OCI-M1 (cell line): ENCODE measurements around the gene REEP5.
"Not testable (repeated sequence)": the region's sequence is repeated elsewhere in the genome, so short reads cannot be mapped to it uniquely, and the experiment has no call there.

Experiments used
- DNase-seq: peaks from one replicate; lab custom pipeline; 2025; lab: John Stamatoyannopoulos, UW

REEP5 gene

GRCh38 chr5:112886975-112887374, 35.1 kb downstream of the REEP5 start:
- DNase-seq, result no peak

- DNase-seq, result no peak
These were observed 37.0 kb downstream of the REEP5 start for GRCh38 chr5:112885001-112885400.

- DNase-seq, result peak; percentile 87
These were observed 38.8 kb downstream of the REEP5 start for GRCh38 chr5:112883192-112883591.

- DNase-seq, result no peak
These were observed 41.6 kb downstream of the REEP5 start for GRCh38 chr5:112880219-112880964.

- peak; percentile 75 for DNase-seq
These were observed 43.3 kb downstream of the REEP5 start for GRCh38 chr5:112878760-112879159.

GRCh38 chr5:112878101-112878500, 43.9 kb downstream of the REEP5 start:
- no peak for DNase-seq

- DNase-seq, result no peak
These were observed 45.7 kb downstream of the REEP5 start for GRCh38 chr5:112876362-112876761.

- DNase-seq, result no peak
These were observed 51.1 kb downstream of the REEP5 start for GRCh38 chr5:112870966-112871365.

GRCh38 chr5:112869948-112870347, 52.1 kb downstream of the REEP5 start:
- DNase-seq, result no peak

GRCh38 chr5:112867411-112867810, 54.6 kb downstream of the REEP5 start:
- no peak for DNase-seq

- no peak for DNase-seq
These were observed 55.3 kb downstream of the REEP5 start for GRCh38 chr5:112866739-112867138.

GRCh38 chr5:112865128-112865527, 56.9 kb downstream of the REEP5 start:
- no peak for DNase-seq

GRCh38 chr5:112863549-112863948, 58.5 kb downstream of the REEP5 start:
- no peak for DNase-seq

GRCh38 chr5:112862085-112862484, 59.9 kb downstream of the REEP5 start:
- DNase-seq, result no peak

GRCh38 chr5:112861638-112861985, 60.4 kb downstream of the REEP5 start:
- DNase-seq, result no peak

- DNase-seq, result peak; percentile 97
These were observed 60.9 kb downstream of the REEP5 start, which contains the start of gene SRP19 for GRCh38 chr5:112860929-112861637. TSS of gene SRP19 (plus strand) at chr5:112861287. CDS start at chr5:112861377, 90 bp downstream.

- not testable (repeated sequence) for DNase-seq
These were observed 61.5 kb downstream of the REEP5 start for GRCh38 chr5:112860571-112860928.

GRCh38 chr5:112857866-112858265, 64.2 kb downstream of the REEP5 start:
- no peak for DNase-seq

GRCh38 chr5:112854651-112855050, 67.4 kb downstream of the REEP5 start:
- peak; percentile 23 for DNase-seq

- no peak for DNase-seq
These were observed 72.1 kb downstream of the REEP5 start for GRCh38 chr5:112849912-112850311.

GRCh38 chr5:112848116-112848811, 73.8 kb downstream of the REEP5 start:
- DNase-seq, result peak; percentile 90

GRCh38 chr5:112847306-112847705, 74.7 kb downstream of the REEP5 start:
- no peak for DNase-seq

- no peak for DNase-seq
These were observed 75.5 kb downstream of the REEP5 start for GRCh38 chr5:112846556-112846955.
